Naive thymus-derived CD4-positive, alpha-beta T cell (primary cell): ENCODE measurements around the gene HBD. TPM values are rescaled to one million over a fixed set of nuclear protein-coding genes. Genes with fewer than 3 reads are reported as not detected.

Experiments used
- ATAC-seq: fragments of 150-1000 bp; cut with Tn5 transposase; 2 replicates; pipeline ENCODE4 v1.10.0; 2021; ENCODE audit warnings: mild to moderate bottlenecking, moderate library complexity
- CTCF ChIA-PET: fragments of 350-600 bp; sonication (Branson Sonifier 250); formaldehyde crosslinking; loops from one replicate; lab custom pipeline; 2021; ENCODE audit warnings: antibody characterized with exemption; lab: Charles Lee
- POLR2A ChIA-PET: fragments of 350-600 bp; sonication (Branson Sonifier 250); formaldehyde crosslinking; loops from one replicate; lab custom pipeline; 2021; ENCODE audit warnings: antibody characterized with exemption, inconsistent platforms; lab: Charles Lee
- DNase-seq, 9 donors: peaks; one replicate each; pipeline versions ENCODE4 v3.0.0 to v3.0.0-alpha.2; 2020 to 2022; ENCODE audit warnings: mixed read lengths in 1 of 9
- H3K27ac ChIP-seq: one replicate; pipeline ENCODE4 v1.7.0; 2013; ENCODE audit warnings: mild to moderate bottlenecking, low read depth, low read length, moderate library complexity
- H3K27me3 ChIP-seq, 2 donors: one replicate each; pipeline ENCODE4 v1.7.0; 2013; ENCODE audit warnings: low read length in 2 of 2, mild to moderate bottlenecking in 2 of 2, moderate library complexity in 2 of 2; ENCODE audit not compliant: control insufficient read depth in 2 of 2, insufficient read depth in 2 of 2
- H3K36me3 ChIP-seq, 3 experiments: 1 replicate in 2 of 3; 2 replicates in 1 of 3; pipeline ENCODE4 v1.7.0; 2013; ENCODE audit warnings: low read length in 3 of 3, mild to moderate bottlenecking in 3 of 3, moderate library complexity in 1 of 3; ENCODE audit not compliant: insufficient read depth in 3 of 3, control insufficient read depth in 2 of 3
- H3K4me1 ChIP-seq, 2 donors: one replicate each; pipeline ENCODE4 v1.7.0; 2013; ENCODE audit warnings: low read length in 2 of 2, mild to moderate bottlenecking in 2 of 2, moderate library complexity in 1 of 2; ENCODE audit not compliant: control insufficient read depth in 2 of 2, insufficient read depth in 2 of 2
- H3K4me3 ChIP-seq: 2 replicates; pipeline ENCODE4 v1.7.0; 2013; ENCODE audit warnings: mild to moderate bottlenecking, low read length
- H3K9me3 ChIP-seq, 3 experiments: 1 replicate in 2 of 3; 2 replicates in 1 of 3; pipeline ENCODE4 v1.7.0; 2013; ENCODE audit warnings: low read length in 3 of 3; ENCODE audit not compliant: control insufficient read depth in 2 of 3
- H3K27ac Mint-ChIP-seq, 9 donors: one replicate each; pipeline ENCODE4 v1.8.0; 2020 to 2022; ENCODE audit warnings: mixed read lengths in 9 of 9, mild to moderate bottlenecking in 8 of 9, moderate library complexity in 5 of 9, inconsistent platforms in 2 of 9
- H3K27me3 Mint-ChIP-seq, 5 donors: one replicate each; pipeline ENCODE4 v1.8.0; 2021 to 2022; ENCODE audit warnings: mixed read lengths in 5 of 5, mild to moderate bottlenecking in 1 of 5
- H3K36me3 Mint-ChIP-seq, 5 donors: one replicate each; pipeline ENCODE4 v1.8.0; 2020 to 2022; ENCODE audit warnings: mixed read lengths in 5 of 5, mild to moderate bottlenecking in 3 of 5, inconsistent platforms in 1 of 5
- H3K4me1 Mint-ChIP-seq, 7 donors: one replicate each; pipeline ENCODE4 v1.8.0; 2020 to 2022; ENCODE audit warnings: mixed read lengths in 7 of 7, mild to moderate bottlenecking in 3 of 7, inconsistent platforms in 1 of 7
- H3K4me3 Mint-ChIP-seq, 10 donors: one replicate each; pipeline ENCODE4 v1.8.0; 2020 to 2022; ENCODE audit warnings: mild to moderate bottlenecking in 10 of 10, mixed read lengths in 10 of 10, moderate library complexity in 6 of 10, inconsistent platforms in 2 of 10
- H3K9me3 Mint-ChIP-seq, 11 donors: one replicate each; pipeline ENCODE4 v1.8.0; 2020 to 2022; ENCODE audit warnings: mixed read lengths in 11 of 11, mild to moderate bottlenecking in 4 of 11, inconsistent platforms in 1 of 11, moderate library complexity in 1 of 11
- intact Hi-C, 2 donors: fragments of 100-400 bp; cut with micrococcal nuclease; formaldehyde crosslinking; loops; one replicate each; pipeline ENCODE4 v1.15.1; 2023
- polyA plus RNA-seq, 2 donors: library from polyadenylated mRNA; unstranded; fragments of 300-500 nt; fragmentation: Illumina TruSeq; gene quantifications; one replicate each; pipeline ENCODE4 v1.2.3, GENCODE V29; 2021
- total RNA-seq, 6 experiments: library from RNA in 5 of 6; stranded (reverse) in 5 of 6; gene quantifications; 1 replicate in 5 of 6; 2 replicates in 1 of 6; pipeline ENCODE4 v1.2.3 and lab custom pipeline; 2021 to 2026

The HBD gene
- total and polyA plus RNA-seq, 7 experiments from 2014 or later: not detected

- peaks cover 0 to 8% (median 7%) of the 10 kb centered on the region in 5 donors for H3K27me3 Mint-ChIP-seq
- H3K4me3 Mint-ChIP-seq: no peak overlapping the region
- POLR2A ChIA-PET: no interaction called here
Observed at GRCh38 chr11:5229796-5230195, 4.5 kb downstream of the HBD start.

GRCh38 chr11:5229356-5229755 is 4.9 kb downstream of the HBD start:
- ATAC-seq: no peak
- CTCF ChIA-PET: no interaction called here
- Mint-ChIP-seq H3K27me3 (peaks cover 0 to 13% (median 8%) of the 10 kb centered on the region in 5 donors), H3K4me1 (peaks cover 0 to 4% (median 0%) of the 10 kb centered on the region in 7 donors), H3K36me3 (no peaks in the 10 kb centered on the region), H3K9me3 (no peaks in the 10 kb centered on the region), H3K4me3 (no peak overlapping the region), H3K27ac (no peak overlapping the region)
- Histone ChIP-seq H3K4me3 (no peak overlapping the region), H3K27me3 (no peaks in the 10 kb centered on the region), H3K36me3 (no peaks in the 10 kb centered on the region), H3K27ac (no peak overlapping the region), H3K4me1 (no peaks in the 10 kb centered on the region), H3K9me3 (no peaks in the 10 kb centered on the region)
- POLR2A ChIA-PET: no interaction called here
- intact Hi-C loops: no loop called here
- no peak for DNase-seq

More at GRCh38 chr11:5229796-5230195, 4.5 kb downstream of the HBD start:
- CTCF ChIA-PET: no interaction called here
- no peak overlapping the region for H3K4me3 ChIP-seq
- no peaks in the 10 kb centered on the region for H3K36me3 ChIP-seq
- no peak for DNase-seq
- H3K27me3 ChIP-seq: no peaks in the 10 kb centered on the region
- Mint-ChIP-seq H3K27ac (no peak overlapping the region), H3K9me3 (no peaks in the 10 kb centered on the region), H3K4me1 (peaks cover 0 to 6% (median 0%) of the 10 kb centered on the region in 7 donors), H3K36me3 (no peaks in the 10 kb centered on the region)
- intact Hi-C loops: no loop called here
- no peaks in the 10 kb centered on the region for H3K4me1 ChIP-seq
- no peaks in the 10 kb centered on the region for H3K9me3 ChIP-seq
- no peak overlapping the region for H3K27ac ChIP-seq
- ATAC-seq: no peak

- Mint-ChIP-seq H3K4me1 (no peaks in the 10 kb centered on the region), H3K27ac (no peak overlapping the region), H3K4me3 (no peak overlapping the region), H3K27me3 (peaks cover 0 to 17% (median 8%) of the 10 kb centered on the region in 5 donors), H3K9me3 (peaks cover 0 to 3% (median 0%) of the 10 kb centered on the region in 11 donors), H3K36me3 (no peaks in the 10 kb centered on the region)
- Histone ChIP-seq H3K27me3 (no peaks in the 10 kb centered on the region), H3K36me3 (no peaks in the 10 kb centered on the region), H3K9me3 (no peaks in the 10 kb centered on the region), H3K27ac (no peak overlapping the region), H3K4me1 (no peaks in the 10 kb centered on the region), H3K4me3 (no peak overlapping the region)
- intact Hi-C loops: no loop called here
- CTCF ChIA-PET: no interaction called here
- ATAC-seq: no peak
- DNase-seq: no peak
- POLR2A ChIA-PET: no interaction called here
Observed at GRCh38 chr11:5228124-5228523, 6.2 kb downstream of the HBD start.

GRCh38 chr11:5227681-5228080 is 6.6 kb downstream of the HBD start:
- H3K36me3 Mint-ChIP-seq: no peaks in the 10 kb centered on the region
- no peak overlapping the region for H3K27ac ChIP-seq
- no peak for ATAC-seq
- H3K4me1 Mint-ChIP-seq: no peaks in the 10 kb centered on the region
- no peaks in the 10 kb centered on the region for H3K27me3 ChIP-seq
- H3K27me3 Mint-ChIP-seq: peaks cover 0 to 17% (median 8%) of the 10 kb centered on the region in 5 donors
- ChIA-PET CTCF (no interaction called here), POLR2A (no interaction called here)
- DNase-seq: no peak
- H3K9me3 ChIP-seq: no peaks in the 10 kb centered on the region
- H3K4me3 ChIP-seq: no peak overlapping the region
- H3K27ac Mint-ChIP-seq: no peak overlapping the region
- H3K4me1 ChIP-seq: no peaks in the 10 kb centered on the region
- intact Hi-C loops: no loop called here
- peaks cover 0 to 3% (median 0%) of the 10 kb centered on the region in 11 donors for H3K9me3 Mint-ChIP-seq
- H3K36me3 ChIP-seq: no peaks in the 10 kb centered on the region
- no peak overlapping the region for H3K4me3 Mint-ChIP-seq

- Mint-ChIP-seq H3K9me3 (peaks cover 0 to 8% (median 0%) of the 10 kb centered on the region in 11 donors), H3K27me3 (peaks cover 0 to 17% (median 5%) of the 10 kb centered on the region in 5 donors), H3K4me3 (no peak within 1 kb of the TSS), H3K4me1 (no peaks in the 10 kb centered on the region), H3K27ac (no peak within 1 kb of the TSS), H3K36me3 (no peaks in the 10 kb centered on the region)
- intact Hi-C loops: no loop called here
- ChIA-PET POLR2A (no interaction called here), CTCF (no interaction called here)
- H3K27ac ChIP-seq: no peak within 1 kb of the TSS
- no peak within 1 kb of the TSS for H3K4me3 ChIP-seq
- H3K36me3 ChIP-seq: no peaks in the 10 kb centered on the region
- no peaks in the 10 kb centered on the region for H3K27me3 ChIP-seq
- H3K4me1 ChIP-seq: no peaks in the 10 kb centered on the region
- DNase-seq (no peak), ATAC-seq (no peak)
- no peaks in the 10 kb centered on the region for H3K9me3 ChIP-seq
Observed at GRCh38 chr11:5226732-5227310, 7.5 kb downstream of the HBD start, which contains the start of gene HBB. Gene HBB, minus strand, starts transcription at chr11:5227071. Its CDS starts 50 bp downstream, at chr11:5227021.

GRCh38 chr11:5225480-5225871 is 8.8 kb downstream of the HBD start:
- ATAC-seq (no peak), DNase-seq (no peak)
- POLR2A ChIA-PET: no interaction called here
- no peak overlapping the region for H3K27ac Mint-ChIP-seq
- Histone ChIP-seq H3K9me3 (no peaks in the 10 kb centered on the region), H3K4me1 (no peaks in the 10 kb centered on the region), H3K27ac (no peak overlapping the region), H3K36me3 (no peaks in the 10 kb centered on the region), H3K27me3 (no peaks in the 10 kb centered on the region), H3K4me3 (no peak overlapping the region)
- H3K36me3 Mint-ChIP-seq: no peaks in the 10 kb centered on the region
- CTCF ChIA-PET: no interaction called here
- no peak overlapping the region for H3K4me3 Mint-ChIP-seq
- H3K4me1 Mint-ChIP-seq: no peaks in the 10 kb centered on the region
- H3K9me3 Mint-ChIP-seq: peaks cover 0 to 14% (median 0%) of the 10 kb centered on the region in 11 donors
- intact Hi-C loops: no loop called here
- H3K27me3 Mint-ChIP-seq: peaks cover 0 to 17% (median 5%) of the 10 kb centered on the region in 5 donors
